Ascending aorta (tissue), 2 donors: ENCODE data around the gene IGFBP1. TPM values are rescaled to one million over a fixed set of nuclear protein-coding genes. Genes with fewer than 3 reads are reported as not detected.

Experiments used
- DNase-seq, 2 donors: peaks; one replicate each; pipeline ENCODE4 v3.0.0-alpha.2; 2019; ENCODE audit warnings: low spot score in 2 of 2
- H3K27ac ChIP-seq, 2 donors: fragments of 200-600 bp; sonication (generic); one replicate each; pipeline ENCODE4 v1.5.1; 2016 to 2017; ENCODE audit warnings: mild to moderate bottlenecking in 1 of 2
- H3K27me3 ChIP-seq: fragments of 200-600 bp; sonication (generic); one replicate; pipeline ENCODE4 v1.5.1; 2017
- H3K36me3 ChIP-seq, 2 donors: fragments of 200-600 bp; sonication (generic); one replicate each; pipeline ENCODE4 v1.5.1; 2016
- H3K4me1 ChIP-seq, 2 donors: fragments of 200-600 bp; sonication (generic); one replicate each; pipeline ENCODE4 v1.5.1; 2016 to 2017; ENCODE audit warnings: mild to moderate bottlenecking in 1 of 2
- H3K4me3 ChIP-seq, 2 donors: fragments of 200-600 bp; sonication (generic); one replicate each; pipeline ENCODE4 v1.5.1; 2016 to 2017; ENCODE audit warnings: mild to moderate bottlenecking in 1 of 2
- H3K9me3 ChIP-seq, 2 donors: fragments of 200-600 bp; sonication (generic); one replicate each; pipeline ENCODE4 v1.5.1; 2016
- intact Hi-C: fragments of 100-400 bp; cut with DNase I; formaldehyde crosslinking; loops from one replicate; pipeline ENCODE4 v1.15.1; 2023
- total RNA-seq: library from RNA; depleted of rRNA; stranded (reverse); fragments of >200 nt; gene quantifications from one replicate; pipeline ENCODE4 v1.1.0, GENCODE V29; 2016
- TF ChIP-seq, protein P1 (sequence below), 3 experiments: fragments of 200-600 bp in 2 of 3; fragments of 450-650 bp in 1 of 3; sonication (generic) in 2 of 3; IDR thresholded peaks; one replicate each; pipeline ENCODE4 v1.5.1; 2016 to 2019; ENCODE audit warnings: antibody characterized with exemption in 3 of 3, mild to moderate bottlenecking in 1 of 3, moderate library complexity in 1 of 3

The IGFBP1 gene
- total RNA-seq, 1 donor from 2014 or later = not detected

DNA sequence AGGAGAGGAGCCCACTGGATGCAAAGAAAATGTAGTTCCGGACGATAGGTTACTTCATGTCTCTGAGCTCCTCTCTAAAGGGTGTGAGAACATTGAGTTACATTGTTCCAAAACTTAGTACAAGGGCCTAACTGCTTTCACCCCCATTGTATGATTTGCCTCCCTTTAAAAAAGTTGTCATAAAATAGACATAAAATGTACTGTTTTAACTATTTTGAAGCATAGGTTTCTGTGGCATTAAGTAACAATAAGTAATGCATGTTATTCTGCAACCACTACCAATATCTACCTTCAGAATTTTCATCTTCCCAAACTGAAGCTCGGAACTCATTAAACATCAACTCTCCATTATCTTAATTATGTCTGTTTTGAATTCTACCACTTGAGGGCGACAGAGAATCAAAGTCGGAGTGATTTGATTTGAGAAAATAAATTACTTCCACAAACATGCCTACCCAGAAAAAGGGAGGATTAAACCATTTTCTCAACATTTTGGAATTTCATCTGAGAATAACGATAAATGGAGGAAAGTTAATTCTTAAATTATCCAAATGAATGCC lies 2.7 kb downstream of the IGFBP1 start:
- H3K36me3 ChIP-seq = no peaks in the 10 kb centered on the region
- TF ChIP-seq, protein P1, sequence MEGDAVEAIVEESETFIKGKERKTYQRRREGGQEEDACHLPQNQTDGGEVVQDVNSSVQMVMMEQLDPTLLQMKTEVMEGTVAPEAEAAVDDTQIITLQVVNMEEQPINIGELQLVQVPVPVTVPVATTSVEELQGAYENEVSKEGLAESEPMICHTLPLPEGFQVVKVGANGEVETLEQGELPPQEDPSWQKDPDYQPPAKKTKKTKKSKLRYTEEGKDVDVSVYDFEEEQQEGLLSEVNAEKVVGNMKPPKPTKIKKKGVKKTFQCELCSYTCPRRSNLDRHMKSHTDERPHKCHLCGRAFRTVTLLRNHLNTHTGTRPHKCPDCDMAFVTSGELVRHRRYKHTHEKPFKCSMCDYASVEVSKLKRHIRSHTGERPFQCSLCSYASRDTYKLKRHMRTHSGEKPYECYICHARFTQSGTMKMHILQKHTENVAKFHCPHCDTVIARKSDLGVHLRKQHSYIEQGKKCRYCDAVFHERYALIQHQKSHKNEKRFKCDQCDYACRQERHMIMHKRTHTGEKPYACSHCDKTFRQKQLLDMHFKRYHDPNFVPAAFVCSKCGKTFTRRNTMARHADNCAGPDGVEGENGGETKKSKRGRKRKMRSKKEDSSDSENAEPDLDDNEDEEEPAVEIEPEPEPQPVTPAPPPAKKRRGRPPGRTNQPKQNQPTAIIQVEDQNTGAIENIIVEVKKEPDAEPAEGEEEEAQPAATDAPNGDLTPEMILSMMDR (IDR thresholded peaks at IDR 0.05) = peak; percentile 24 to 69 (median 47)
- intact Hi-C loops = no loop called here
- no peak for DNase-seq
- no peaks in the 10 kb centered on the region for H3K27me3 ChIP-seq
- no peak overlapping the region for H3K4me3 ChIP-seq
- H3K4me1 ChIP-seq = peaks cover 0 to 8% of the 10 kb centered on the region in 2 donors
- H3K27ac ChIP-seq = no peak overlapping the region
- no peaks in the 10 kb centered on the region for H3K9me3 ChIP-seq

DNA sequence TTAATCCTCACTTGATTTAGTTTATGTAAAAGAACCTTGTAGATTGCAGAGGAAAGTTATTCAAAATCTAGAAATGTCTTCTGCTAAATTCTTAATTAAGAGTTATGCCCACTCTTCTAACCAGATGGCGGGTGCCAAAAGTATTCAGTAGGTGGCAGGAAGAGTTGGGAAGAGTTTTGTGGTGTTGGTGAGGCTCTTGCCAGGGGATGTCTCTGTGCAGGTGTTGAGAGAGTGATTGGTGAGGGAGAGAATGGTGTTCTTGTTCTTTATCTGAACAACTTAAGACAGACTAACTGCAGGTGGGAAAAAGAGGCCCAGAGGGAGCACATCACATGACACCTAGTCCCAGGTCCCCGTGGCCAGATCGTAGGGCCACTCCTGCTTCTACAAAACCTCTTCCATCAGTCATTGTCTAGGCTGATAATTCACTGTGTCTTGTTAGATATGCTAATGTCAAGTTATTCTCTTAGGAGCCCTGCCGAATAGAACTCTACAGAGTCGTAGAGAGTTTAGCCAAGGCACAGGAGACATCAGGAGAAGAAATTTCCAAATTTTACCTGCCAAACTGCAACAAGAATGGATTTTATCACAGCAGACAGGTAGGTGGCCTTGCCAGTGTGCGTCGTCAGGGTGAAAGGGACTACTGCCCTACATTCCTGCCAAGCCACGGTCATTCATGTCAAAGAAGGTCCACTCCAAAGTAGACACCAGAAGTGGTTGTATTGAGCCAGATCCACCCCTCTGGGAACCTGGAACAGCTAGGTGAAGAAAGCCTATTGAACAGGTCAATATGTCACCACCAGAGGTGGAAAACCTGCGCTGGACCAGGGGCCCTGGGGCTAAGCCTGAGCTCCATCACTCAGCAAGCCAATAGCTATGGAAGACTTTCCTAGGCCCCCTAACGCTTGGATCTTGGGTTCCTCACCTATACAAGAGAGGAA lies 3.4 kb downstream of the IGFBP1 start:
- DNase-seq = no peak
- H3K27me3 ChIP-seq = no peaks in the 10 kb centered on the region
- H3K36me3 ChIP-seq = no peaks in the 10 kb centered on the region
- intact Hi-C loops = no loop called here
- H3K9me3 ChIP-seq = no peaks in the 10 kb centered on the region
- TF ChIP-seq, protein P1 (IDR thresholded peaks at IDR 0.05) = no peak
- H3K4me1 ChIP-seq = peaks cover 0 to 8% of the 10 kb centered on the region in 2 donors
- H3K27ac ChIP-seq = no peak overlapping the region
- no peak overlapping the region for H3K4me3 ChIP-seq

DNA sequence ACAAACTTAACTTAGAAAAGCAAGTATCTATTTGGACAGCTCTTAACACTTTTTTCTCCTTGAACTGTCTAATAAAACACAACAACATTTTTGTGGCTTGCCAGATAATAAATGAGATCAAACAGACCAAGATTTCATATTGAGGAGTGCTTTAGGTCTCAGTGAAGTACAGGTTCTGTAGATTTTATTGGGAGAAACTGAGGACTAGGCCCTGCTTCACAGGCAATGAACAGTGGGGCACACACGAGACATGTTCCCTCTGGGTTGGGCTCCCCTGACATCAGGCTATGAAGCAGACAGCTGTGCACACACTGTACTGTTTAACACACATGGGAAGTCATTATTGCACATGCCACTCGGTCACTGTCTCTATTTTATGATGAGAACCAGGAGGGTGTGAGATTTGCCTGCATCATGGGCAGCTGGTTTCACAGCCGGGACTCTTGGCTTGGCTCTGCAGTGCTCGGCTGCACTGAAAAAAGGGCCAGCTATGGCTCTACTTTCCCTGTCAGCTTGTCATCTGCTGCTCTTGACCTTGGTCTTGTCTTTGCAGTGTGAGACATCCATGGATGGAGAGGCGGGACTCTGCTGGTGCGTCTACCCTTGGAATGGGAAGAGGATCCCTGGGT lies 4.2 kb downstream of the IGFBP1 start:
- Histone ChIP-seq H3K9me3 (no peaks in the 10 kb centered on the region), H3K27me3 (no peaks in the 10 kb centered on the region), H3K4me3 (no peak overlapping the region), H3K27ac (no peak overlapping the region), H3K36me3 (no peaks in the 10 kb centered on the region), H3K4me1 (peaks cover 0 to 8% of the 10 kb centered on the region in 2 donors)
- TF ChIP-seq, protein P1 (IDR thresholded peaks at IDR 0.05) = no peak
- intact Hi-C loops = no loop called here
- DNase-seq = no peak

DNA sequence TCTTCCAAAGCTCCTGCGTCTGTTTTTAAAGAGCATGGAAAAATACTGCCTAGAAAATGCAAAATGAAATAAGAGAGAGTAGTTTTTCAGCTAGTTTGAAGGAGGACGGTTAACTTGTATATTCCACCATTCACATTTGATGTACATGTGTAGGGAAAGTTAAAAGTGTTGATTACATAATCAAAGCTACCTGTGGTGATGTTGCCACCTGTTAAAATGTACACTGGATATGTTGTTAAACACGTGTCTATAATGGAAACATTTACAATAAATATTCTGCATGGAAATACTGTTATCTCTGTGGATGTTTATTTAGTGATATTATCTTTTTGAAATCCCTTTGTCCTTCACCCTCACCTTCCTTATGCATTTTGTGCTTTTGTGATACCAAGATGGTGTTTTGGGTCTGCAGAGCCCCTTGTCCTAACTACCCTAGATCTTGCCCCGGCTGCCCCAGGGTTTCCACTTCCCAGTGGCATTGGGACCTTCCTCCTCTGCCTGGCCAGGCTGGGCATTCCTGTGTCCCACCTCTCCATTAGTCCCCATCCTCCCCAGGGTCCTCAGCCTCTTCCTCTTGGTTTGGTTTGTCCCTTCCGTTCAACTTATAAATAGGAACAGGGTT lies 5.2 kb downstream of the IGFBP1 start:
- Histone ChIP-seq H3K4me3 (no peak overlapping the region), H3K27ac (no peak overlapping the region), H3K27me3 (no peaks in the 10 kb centered on the region), H3K4me1 (peaks cover 0 to 5% of the 10 kb centered on the region in 2 donors), H3K9me3 (no peaks in the 10 kb centered on the region), H3K36me3 (no peaks in the 10 kb centered on the region)
- no peak for DNase-seq
- intact Hi-C loops = no loop called here
- TF ChIP-seq, protein P1 (IDR thresholded peaks at IDR 0.05) = no peak

DNA sequence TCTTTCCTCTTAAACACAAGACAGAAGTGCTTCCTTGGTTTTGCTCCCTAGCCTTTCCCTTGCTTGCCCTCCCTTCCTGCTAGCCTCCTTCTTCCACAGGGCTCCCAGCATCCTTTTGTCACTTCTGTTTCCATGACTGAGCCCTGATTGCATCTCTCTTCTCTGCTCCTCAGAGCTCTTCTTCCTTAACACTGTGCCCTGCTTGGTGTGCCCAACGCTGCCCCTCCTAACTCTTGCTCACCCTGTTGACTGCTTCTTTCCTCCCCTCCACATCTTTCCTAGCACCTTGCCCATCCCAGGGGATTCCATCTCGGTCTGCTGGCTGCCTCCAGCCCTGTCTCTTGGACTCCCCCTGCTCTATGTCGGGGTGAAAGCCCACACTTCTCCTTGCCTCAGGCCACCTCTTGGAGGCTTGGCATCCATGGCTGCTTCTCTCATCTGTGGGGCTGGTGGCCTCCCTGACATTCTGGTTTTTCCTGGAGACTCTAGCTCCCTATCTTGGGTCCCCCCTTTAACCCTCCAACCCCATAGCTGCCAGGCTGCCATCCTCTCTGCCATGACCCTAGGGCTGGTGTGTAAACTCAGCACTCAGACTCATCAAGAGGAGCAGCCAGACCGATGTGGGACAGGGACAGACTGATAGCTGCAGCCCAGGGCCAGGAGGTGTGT lies 5.8 kb downstream of the IGFBP1 start:
- TF ChIP-seq, protein P1 (IDR thresholded peaks at IDR 0.05) = no peak
- no peaks in the 10 kb centered on the region for H3K36me3 ChIP-seq
- no peak for DNase-seq
- no peaks in the 10 kb centered on the region for H3K4me1 ChIP-seq
- no peaks in the 10 kb centered on the region for H3K9me3 ChIP-seq
- no peak overlapping the region for H3K4me3 ChIP-seq
- H3K27ac ChIP-seq = no peak overlapping the region
- no peaks in the 10 kb centered on the region for H3K27me3 ChIP-seq
- intact Hi-C loops = no loop called here
